Right atrium auricular region (tissue), 2 donors: Measurements from ENCODE around the gene PTGER2. TPM values are rescaled to one million over a fixed set of nuclear protein-coding genes. Genes with fewer than 3 reads are reported as not detected.

Experiments
- DNase-seq: peaks from one replicate; pipeline ENCODE4 v3.0.0-alpha.2; 2019; ENCODE audit warnings: low spot score
- H3K27ac ChIP-seq, 2 donors: fragments of 200-600 bp; sonication (generic); 1 replicate in 1 of 2; 2 replicates in 1 of 2; pipeline ENCODE4 v1.5.1; 2016 to 2019
- H3K27me3 ChIP-seq, 2 donors: fragments of 200-600 bp; sonication (generic); one replicate each; pipeline versions ENCODE4 v1.5.1 to v1.6.0; 2017 to 2019
- H3K36me3 ChIP-seq: fragments of 200-600 bp; sonication (generic); one replicate; pipeline ENCODE4 v1.5.1; 2016
- H3K4me1 ChIP-seq, 2 donors: fragments of 200-600 bp; sonication (generic); one replicate each; pipeline versions ENCODE4 v1.5.1 to v1.6.0; 2017 to 2019
- H3K4me3 ChIP-seq, 2 donors: fragments of 200-600 bp; sonication (generic); 1 replicate in 1 of 2; 2 replicates in 1 of 2; pipeline ENCODE4 v1.5.1; 2017 to 2019; ENCODE audit warnings: mild to moderate bottlenecking in 1 of 2, moderate library complexity in 1 of 2
- H3K9me3 ChIP-seq, 2 donors: fragments of 200-600 bp; sonication (generic); one replicate each; pipeline ENCODE4 v1.5.1; 2019
- total RNA-seq, 2 donors: library from RNA; depleted of rRNA; stranded (reverse); fragments of >200 nt; gene quantifications; one replicate each; pipeline ENCODE4 v1.1.0, GENCODE V29; 2016
- TF ChIP-seq, protein P1 (sequence below), 2 donors: fragments of 200-600 bp; sonication (generic); IDR thresholded peaks; one replicate each; pipeline ENCODE4 v1.5.1; 2019; ENCODE audit warnings: antibody characterized with exemption in 2 of 2

PTGER2 gene
- total RNA-seq, 2 donors from 2014 or later = 0.44 to 1.5 TPM

DNA sequence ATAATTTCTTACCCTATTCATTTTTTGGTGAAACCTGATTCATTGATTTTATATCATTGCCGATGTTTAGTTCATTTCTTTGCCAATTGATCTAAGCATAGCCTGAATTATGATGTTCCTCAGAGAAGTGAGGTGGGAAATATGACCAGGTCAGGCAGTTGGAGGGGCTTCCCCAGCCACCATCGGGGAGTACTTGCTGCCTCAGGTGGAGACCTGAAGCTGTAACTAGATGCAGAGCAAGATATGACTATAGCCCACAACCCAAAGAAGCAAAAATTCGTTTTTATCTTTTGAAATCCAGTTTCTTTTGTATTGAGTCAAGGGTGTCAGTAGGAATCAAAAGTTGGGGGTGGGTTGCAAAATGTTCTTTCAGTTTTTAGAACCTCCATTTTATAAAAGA lies 38.7 kb upstream of the PTGER2 start:
- no peak for DNase-seq
- H3K27ac ChIP-seq = no peak overlapping the region
- no peaks in the 10 kb centered on the region for H3K9me3 ChIP-seq
- H3K27me3 ChIP-seq = no peaks in the 10 kb centered on the region
- H3K4me1 ChIP-seq = no peaks in the 10 kb centered on the region
- no peaks in the 10 kb centered on the region for H3K36me3 ChIP-seq
- H3K4me3 ChIP-seq = no peak overlapping the region
- TF ChIP-seq, protein P1, sequence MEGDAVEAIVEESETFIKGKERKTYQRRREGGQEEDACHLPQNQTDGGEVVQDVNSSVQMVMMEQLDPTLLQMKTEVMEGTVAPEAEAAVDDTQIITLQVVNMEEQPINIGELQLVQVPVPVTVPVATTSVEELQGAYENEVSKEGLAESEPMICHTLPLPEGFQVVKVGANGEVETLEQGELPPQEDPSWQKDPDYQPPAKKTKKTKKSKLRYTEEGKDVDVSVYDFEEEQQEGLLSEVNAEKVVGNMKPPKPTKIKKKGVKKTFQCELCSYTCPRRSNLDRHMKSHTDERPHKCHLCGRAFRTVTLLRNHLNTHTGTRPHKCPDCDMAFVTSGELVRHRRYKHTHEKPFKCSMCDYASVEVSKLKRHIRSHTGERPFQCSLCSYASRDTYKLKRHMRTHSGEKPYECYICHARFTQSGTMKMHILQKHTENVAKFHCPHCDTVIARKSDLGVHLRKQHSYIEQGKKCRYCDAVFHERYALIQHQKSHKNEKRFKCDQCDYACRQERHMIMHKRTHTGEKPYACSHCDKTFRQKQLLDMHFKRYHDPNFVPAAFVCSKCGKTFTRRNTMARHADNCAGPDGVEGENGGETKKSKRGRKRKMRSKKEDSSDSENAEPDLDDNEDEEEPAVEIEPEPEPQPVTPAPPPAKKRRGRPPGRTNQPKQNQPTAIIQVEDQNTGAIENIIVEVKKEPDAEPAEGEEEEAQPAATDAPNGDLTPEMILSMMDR (IDR thresholded peaks at IDR 0.05) = no peak

- Histone ChIP-seq H3K27ac (no peak overlapping the region), H3K4me1 (no peaks in the 10 kb centered on the region), H3K9me3 (no peaks in the 10 kb centered on the region), H3K36me3 (no peaks in the 10 kb centered on the region), H3K4me3 (no peak overlapping the region), H3K27me3 (no peaks in the 10 kb centered on the region)
- TF ChIP-seq, protein P1 (IDR thresholded peaks at IDR 0.05) = no peak
- DNase-seq = no peak
Observed at GRCh38 chr14:52277552-52277951, 36.6 kb upstream of the PTGER2 start.

DNA sequence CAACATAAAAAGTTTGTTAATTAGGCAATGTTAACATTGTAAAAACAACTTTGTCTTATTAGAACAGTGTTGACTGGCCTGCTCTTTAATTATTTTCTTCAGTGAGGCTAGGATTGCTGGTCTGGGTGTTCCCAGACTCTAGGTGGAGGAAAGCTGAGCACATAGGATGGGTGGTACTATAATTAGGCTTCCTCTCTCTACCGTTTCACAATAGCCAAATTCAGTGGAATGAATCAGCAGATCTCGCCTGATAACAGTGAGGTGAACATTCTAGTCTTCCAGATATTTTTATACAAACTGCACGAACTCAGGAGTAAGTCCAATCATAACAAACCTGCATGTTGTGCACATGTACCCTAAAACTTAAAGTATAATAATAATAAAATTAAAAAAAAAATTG lies 34.7 kb upstream of the PTGER2 start:
- no peak overlapping the region for H3K4me3 ChIP-seq
- TF ChIP-seq, protein P1 (IDR thresholded peaks at IDR 0.05) = no peak
- H3K36me3 ChIP-seq = no peaks in the 10 kb centered on the region
- H3K27me3 ChIP-seq = no peaks in the 10 kb centered on the region
- DNase-seq = no peak
- H3K9me3 ChIP-seq = no peaks in the 10 kb centered on the region
- peak overlapping the region in 1 of 2 donors; percentile 30 for H3K27ac ChIP-seq
- no peaks in the 10 kb centered on the region for H3K4me1 ChIP-seq

DNA sequence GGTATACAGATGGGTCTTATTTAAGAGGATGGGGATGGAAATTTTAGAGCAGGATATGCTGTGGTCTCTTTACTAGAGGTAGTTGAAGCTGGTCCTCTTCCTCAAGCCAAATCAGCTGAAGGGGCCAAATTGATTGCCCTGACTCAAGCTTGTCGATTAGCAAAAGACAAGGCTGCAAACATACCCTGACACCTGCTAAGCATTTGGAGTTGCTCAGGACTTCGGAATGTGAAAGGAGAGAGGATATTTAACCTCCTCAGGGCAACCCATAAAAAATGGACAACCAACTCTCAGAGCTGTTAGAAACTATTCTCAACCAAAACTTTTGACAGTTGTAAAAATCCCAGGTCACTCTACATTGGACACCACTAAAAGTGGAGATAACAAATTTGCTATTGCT lies 31.0 kb upstream of the PTGER2 start:
- Histone ChIP-seq H3K9me3 (no peaks in the 10 kb centered on the region), H3K27me3 (no peaks in the 10 kb centered on the region), H3K36me3 (no peaks in the 10 kb centered on the region), H3K4me1 (no peaks in the 10 kb centered on the region), H3K4me3 (no peak overlapping the region), H3K27ac (no peak overlapping the region)
- TF ChIP-seq, protein P1 (IDR thresholded peaks at IDR 0.05) = no peak
- DNase-seq = no peak

DNA sequence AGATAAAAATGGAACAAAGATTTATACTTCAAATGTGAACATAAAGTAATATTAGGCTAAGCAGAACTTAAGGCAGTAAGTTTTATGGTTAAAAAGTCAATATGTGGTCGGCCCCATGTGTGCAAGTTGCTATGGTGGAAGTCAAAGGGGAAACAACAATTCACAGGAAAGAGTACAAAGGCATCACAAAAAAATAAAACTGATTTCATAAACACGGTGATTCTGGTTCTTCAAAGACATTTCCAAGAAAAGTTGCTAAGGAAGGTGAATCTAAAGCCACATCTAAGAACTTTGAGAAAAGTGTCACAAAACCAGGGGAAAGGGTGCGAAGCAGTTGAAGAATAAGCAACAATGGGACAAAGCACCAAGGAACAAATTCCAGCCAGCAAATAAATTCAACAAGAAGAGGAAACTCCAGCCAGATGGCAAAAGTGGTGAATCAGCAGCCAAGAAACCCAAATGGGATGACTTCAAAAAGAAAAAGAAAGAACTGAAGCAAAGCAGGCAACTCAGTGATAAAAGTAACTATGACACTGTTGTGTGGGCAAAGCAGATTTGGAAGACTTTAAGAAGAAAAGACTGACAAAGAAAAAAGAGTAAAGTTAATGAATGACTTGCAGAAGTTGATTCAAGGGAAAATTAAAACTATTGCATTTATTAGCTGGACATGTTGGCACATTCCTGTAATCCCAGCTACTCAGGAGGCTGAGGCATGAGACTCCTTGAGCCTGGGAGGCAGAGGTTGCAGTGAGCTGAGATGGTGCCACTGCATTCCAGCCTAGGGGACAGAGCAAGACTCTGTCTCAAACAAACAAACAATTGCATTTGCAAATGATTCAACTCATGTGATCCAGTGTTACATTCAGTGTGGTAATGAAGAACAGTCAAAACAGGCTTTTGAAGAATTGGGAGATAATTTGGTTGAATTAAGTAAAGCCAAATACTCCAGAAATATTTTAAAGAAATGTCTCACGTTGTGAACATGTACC lies 27.2 kb upstream of the PTGER2 start:
- TF ChIP-seq, protein P1 (IDR thresholded peaks at IDR 0.05) = no peak

More for the DNA sequence above, 27.2 kb upstream of the PTGER2 start:
- Histone ChIP-seq H3K4me1 (no peaks in the 10 kb centered on the region), H3K4me3 (no peak overlapping the region), H3K27me3 (no peaks in the 10 kb centered on the region), H3K27ac (no peak overlapping the region), H3K9me3 (no peaks in the 10 kb centered on the region), H3K36me3 (no peaks in the 10 kb centered on the region)
- no peak for DNase-seq
